Pancreas (tissue), 10 donors: Measurements from ENCODE around the gene SPOCK1. TPM values are rescaled to one million over a fixed set of nuclear protein-coding genes. Genes with fewer than 3 reads are reported as not detected.

Experiments used
- ATAC-seq, 4 donors: fragments of 200-7000 bp; cut with Tn5 transposase; one replicate each; pipeline versions ENCODE4 v1.8.0 to v1.9.1; 2020; ENCODE audit warnings: mild to moderate bottlenecking in 4 of 4, moderate library complexity in 4 of 4
- DNase-seq, 6 donors: peaks; one replicate each; pipeline ENCODE4 v3.0.0-alpha.2; 2020
- FAIRE-seq: peaks from 2 replicates; lab custom pipeline; 2012; peaks lifted over from hg19 to GRCh38; lab: Jason Lieb, UNC
- H3K27ac ChIP-seq, 4 donors: fragments of 200-600 bp; sonication (generic); 1 replicate in 3 of 4; 2 replicates in 1 of 4; pipeline versions ENCODE4 v1.5.0 to v1.8.0; 2020
- H3K27me3 ChIP-seq, 4 donors: fragments of 200-600 bp; one replicate each; pipeline ENCODE4 v1.8.0; 2021
- H3K36me3 ChIP-seq, 3 donors: fragments of 200-600 bp; sonication (generic) in 1 of 3; one replicate each; pipeline versions ENCODE4 v1.5.0 to v1.8.0; 2020 to 2021
- H3K4me1 ChIP-seq, 3 donors: fragments of 200-600 bp; one replicate each; pipeline ENCODE4 v1.8.0; 2021
- H3K4me3 ChIP-seq, 4 donors: fragments of 200-600 bp; sonication (generic) in 2 of 4; one replicate each; pipeline versions ENCODE4 v1.5.0 to v1.8.0; 2020 to 2021
- H3K9me3 ChIP-seq, 4 donors: fragments of 200-600 bp; one replicate each; pipeline ENCODE4 v1.8.0; 2021
- WGBS, 2 donors: extraction: QIAGEN DNeasy Blood & Tissue Kit; methylation state at CpG; one replicate each; pipeline ENCODE4 v1.1.7; 2013; 5-methylcytosine and 5-hydroxymethylcytosine counted together
- intact Hi-C, 3 donors: fragments of 100-400 bp; cut with DNase I; formaldehyde crosslinking; loops; one replicate each; pipeline versions ENCODE4 v1.11.1 to v1.14.2; 2022
- polyA plus RNA-seq, 2 donors: library from polyadenylated mRNA; stranded (reverse); fragments of 200-250 nt; gene quantifications; one replicate each; pipeline ENCODE4 v1.2.3, GENCODE V29; 2013
- total RNA-seq, 6 donors: library from RNA; stranded (reverse); fragmentation: NEBNext Ultra II Directional in 4 of 6; extraction: Animal tissue kit (Norgen Biotek cat#: 25700) in 4 of 6; gene quantifications; one replicate each; pipeline versions ENCODE4 v1.2.1 to v1.2.4, GENCODE V29; 2021 to 2023
- TF ChIP-seq, protein P1 (sequence below), 4 donors: fragments of 200-600 bp; sonication (generic) in 3 of 4; IDR thresholded peaks; one replicate each; pipeline versions ENCODE4 v1.5.0 to v1.8.0; 2021; ENCODE audit warnings: antibody characterized with exemption in 4 of 4
- donor health status: healthy with polysubstance abuse.
- donor health status: DM: no; HTN: no; CAD: no; lungs with moderate emphysema.
- donor health status: DM: no; HTN: no; CAD: no.
- donor health status: control.
- donor health status: control.
- donor health status: Bipolar disorder and iron deficiency.
- donor health status: DM: yes; HTN: yes; CAD: no.
- donor health status: DM: no; HTN: no; CAD: no.
- donor health status: DM: no; HTN: no; CAD: no.
- donor health status: DM: yes; HTN: yes; CAD: no.

SPOCK1 gene
- total and polyA plus RNA-seq, 8 donors = 1.7 to 16.5 (median 5.3) TPM

DNA sequence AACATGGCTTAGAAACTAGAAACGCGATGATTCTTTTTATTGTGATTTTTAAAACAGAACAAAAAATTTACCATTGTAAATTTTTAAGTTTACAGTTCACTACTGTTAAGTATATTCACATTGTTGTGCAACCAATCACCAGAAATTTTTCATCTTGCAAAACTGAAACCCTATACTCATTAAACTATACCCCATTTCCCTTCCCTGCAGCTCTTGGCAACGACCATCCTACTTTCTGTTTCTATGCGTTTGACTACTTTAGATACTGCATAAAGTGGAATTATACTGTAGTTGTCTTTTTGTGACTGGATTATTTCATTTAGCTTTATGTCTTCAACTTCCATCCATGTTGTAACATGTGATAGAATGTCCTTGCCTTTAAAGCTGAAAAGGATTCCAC is 52.5 kb downstream of the SPOCK1 start:
- no peaks in the 10 kb centered on the region for H3K9me3 ChIP-seq
- no peak for FAIRE-seq
- DNase-seq = no peak
- 63 to 74% methylated on average over 4 of the region's 4 CpGs for WGBS, 2 donors
- H3K4me3 ChIP-seq = no peak overlapping the region
- H3K36me3 ChIP-seq = no peaks in the 10 kb centered on the region
- no peaks in the 10 kb centered on the region for H3K4me1 ChIP-seq
- no peak for ATAC-seq
- intact Hi-C loops = no loop called here
- H3K27me3 ChIP-seq = no peaks in the 10 kb centered on the region
- TF ChIP-seq, protein P1, sequence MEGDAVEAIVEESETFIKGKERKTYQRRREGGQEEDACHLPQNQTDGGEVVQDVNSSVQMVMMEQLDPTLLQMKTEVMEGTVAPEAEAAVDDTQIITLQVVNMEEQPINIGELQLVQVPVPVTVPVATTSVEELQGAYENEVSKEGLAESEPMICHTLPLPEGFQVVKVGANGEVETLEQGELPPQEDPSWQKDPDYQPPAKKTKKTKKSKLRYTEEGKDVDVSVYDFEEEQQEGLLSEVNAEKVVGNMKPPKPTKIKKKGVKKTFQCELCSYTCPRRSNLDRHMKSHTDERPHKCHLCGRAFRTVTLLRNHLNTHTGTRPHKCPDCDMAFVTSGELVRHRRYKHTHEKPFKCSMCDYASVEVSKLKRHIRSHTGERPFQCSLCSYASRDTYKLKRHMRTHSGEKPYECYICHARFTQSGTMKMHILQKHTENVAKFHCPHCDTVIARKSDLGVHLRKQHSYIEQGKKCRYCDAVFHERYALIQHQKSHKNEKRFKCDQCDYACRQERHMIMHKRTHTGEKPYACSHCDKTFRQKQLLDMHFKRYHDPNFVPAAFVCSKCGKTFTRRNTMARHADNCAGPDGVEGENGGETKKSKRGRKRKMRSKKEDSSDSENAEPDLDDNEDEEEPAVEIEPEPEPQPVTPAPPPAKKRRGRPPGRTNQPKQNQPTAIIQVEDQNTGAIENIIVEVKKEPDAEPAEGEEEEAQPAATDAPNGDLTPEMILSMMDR (IDR thresholded peaks at IDR 0.05) = no peak
- no peak overlapping the region for H3K27ac ChIP-seq

DNA sequence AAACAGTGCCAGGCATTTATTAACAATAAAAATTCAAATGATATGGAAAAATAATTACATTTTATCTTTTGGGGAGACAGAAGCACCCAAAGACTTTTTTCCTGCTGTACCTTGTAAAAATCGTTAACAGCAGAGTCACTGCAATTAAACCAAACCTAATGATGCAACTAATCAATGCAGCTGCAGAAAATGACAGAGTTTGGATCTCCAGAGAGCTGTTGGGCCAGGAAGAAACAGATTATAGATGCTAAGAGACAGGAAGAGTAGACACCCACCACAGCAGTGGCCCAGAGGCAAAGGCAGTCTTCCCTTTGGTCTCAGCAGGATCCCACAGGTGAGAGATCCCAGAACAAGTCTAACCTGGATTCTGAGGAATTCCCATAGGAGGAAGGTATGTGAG is 53.0 kb downstream of the SPOCK1 start:
- ATAC-seq (no peak), DNase-seq (no peak), FAIRE-seq (no peak)
- TF ChIP-seq, protein P1 (IDR thresholded peaks at IDR 0.05) = no peak
- no peaks in the 10 kb centered on the region for H3K36me3 ChIP-seq
- no peak overlapping the region for H3K27ac ChIP-seq
- no peaks in the 10 kb centered on the region for H3K4me1 ChIP-seq
- H3K27me3 ChIP-seq = no peaks in the 10 kb centered on the region
- 31 to 33% methylated on average over 1 of the region's 1 CpG for WGBS, 2 donors
- H3K9me3 ChIP-seq = no peaks in the 10 kb centered on the region
- no peak overlapping the region for H3K4me3 ChIP-seq
- intact Hi-C loops = no loop called here

DNA sequence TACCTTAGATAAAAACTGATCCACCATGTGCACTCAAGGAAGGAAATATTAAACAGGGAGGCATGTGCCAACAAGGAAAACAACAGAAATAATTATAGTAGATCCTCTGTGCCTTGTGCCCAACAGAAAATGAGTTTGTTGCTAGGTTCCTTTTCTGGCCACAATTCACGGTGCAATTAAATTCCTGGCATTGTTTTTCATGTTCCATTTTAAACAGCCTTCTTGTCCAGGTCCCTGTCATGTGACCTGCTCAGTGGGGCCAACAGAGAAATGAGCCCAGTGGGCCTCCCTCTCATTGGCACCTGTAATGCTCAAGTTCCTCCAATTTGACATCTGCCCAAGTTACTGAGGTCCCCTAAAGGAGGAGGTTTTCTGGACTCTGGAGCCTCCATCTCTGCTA is 56.5 kb downstream of the SPOCK1 start:
- TF ChIP-seq, protein P1 (IDR thresholded peaks at IDR 0.05) = no peak
- Histone ChIP-seq H3K27me3 (no peaks in the 10 kb centered on the region), H3K27ac (no peak overlapping the region), H3K4me3 (no peak overlapping the region), H3K4me1 (no peaks in the 10 kb centered on the region), H3K36me3 (no peaks in the 10 kb centered on the region), H3K9me3 (no peaks in the 10 kb centered on the region)
- ATAC-seq = no peak
- no peak for FAIRE-seq
- intact Hi-C loops = no loop called here
- 46 to 52% methylated on average over 1 of the region's 1 CpG for WGBS, 2 donors
- no peak for DNase-seq

DNA sequence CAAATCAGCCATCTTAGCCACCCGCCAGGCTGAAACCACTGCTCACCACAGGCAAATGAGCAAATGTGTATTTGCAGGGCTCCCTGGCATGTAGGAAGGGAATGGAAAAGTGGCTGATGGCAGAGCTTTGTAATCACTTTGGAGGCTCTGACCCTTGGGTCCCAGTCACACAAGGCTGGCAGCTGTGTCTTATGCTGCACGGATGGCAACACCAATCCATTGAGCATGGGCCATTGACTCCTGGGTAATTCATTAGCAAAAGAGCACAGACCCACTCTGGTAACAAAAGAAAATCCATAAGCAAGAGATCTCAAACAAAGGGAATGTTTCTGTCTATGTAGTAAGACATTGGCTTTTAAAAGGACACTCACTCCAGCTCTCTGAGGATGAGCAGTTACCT is 57.6 kb downstream of the SPOCK1 start:
- Histone ChIP-seq H3K27me3 (no peaks in the 10 kb centered on the region), H3K9me3 (no peaks in the 10 kb centered on the region), H3K27ac (no peak overlapping the region), H3K4me1 (no peaks in the 10 kb centered on the region), H3K4me3 (no peak overlapping the region), H3K36me3 (no peaks in the 10 kb centered on the region)
- TF ChIP-seq, protein P1 (IDR thresholded peaks at IDR 0.05) = no peak
- no peak for FAIRE-seq
- ATAC-seq = no peak
- DNase-seq = no peak
- WGBS, 2 donors = 77 to 90% methylated on average over 2 of the region's 2 CpGs
- intact Hi-C loops = no loop called here

DNA sequence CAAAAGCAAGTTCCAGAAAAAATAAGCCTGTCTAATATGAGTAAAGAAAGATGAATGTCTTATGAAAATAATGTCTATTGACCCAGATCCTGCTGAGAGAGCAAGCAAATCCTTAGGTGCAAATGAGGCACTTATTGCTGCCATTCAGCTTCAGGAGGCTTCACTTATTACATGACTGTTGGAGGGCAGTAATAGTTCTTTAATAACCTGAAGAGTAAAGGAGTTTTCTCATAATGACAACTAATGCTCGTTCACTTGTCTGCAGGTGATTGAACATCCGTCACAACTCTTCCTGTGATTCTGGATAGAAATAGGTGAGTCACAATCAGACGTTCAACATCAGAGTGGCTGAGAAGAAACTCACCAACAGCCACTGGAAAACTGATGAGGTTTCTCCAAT is 58.3 kb downstream of the SPOCK1 start:
- TF ChIP-seq, protein P1 (IDR thresholded peaks at IDR 0.05) = no peak
- H3K4me1 ChIP-seq = no peaks in the 10 kb centered on the region
- no peak overlapping the region for H3K27ac ChIP-seq
- ATAC-seq = no peak
- intact Hi-C loops = no loop called here
- FAIRE-seq = no peak
- H3K36me3 ChIP-seq = no peaks in the 10 kb centered on the region
- no peaks in the 10 kb centered on the region for H3K9me3 ChIP-seq
- 41% methylated on average over 3 of the region's 3 CpGs for WGBS, 2 donors
- DNase-seq = no peak
- H3K27me3 ChIP-seq = no peaks in the 10 kb centered on the region
- no peak overlapping the region for H3K4me3 ChIP-seq
